HG02970 (cell line): Measurements from ENCODE around the gene CPNE7.
A peak's percentile ranks its signal among the peaks of the same experiment; 100 is the strongest.

Experiments used
- ATAC-seq: cut with Tn5 transposase; IDR thresholded peaks from one replicate; pipeline ENCODE4 v1.9.1; 2021; ENCODE audit warnings: mild to moderate bottlenecking, moderate library complexity, moderate number of reproducible peaks; ENCODE audit not compliant: unreplicated experiment, low FRiP score

Gene CPNE7

DNA sequence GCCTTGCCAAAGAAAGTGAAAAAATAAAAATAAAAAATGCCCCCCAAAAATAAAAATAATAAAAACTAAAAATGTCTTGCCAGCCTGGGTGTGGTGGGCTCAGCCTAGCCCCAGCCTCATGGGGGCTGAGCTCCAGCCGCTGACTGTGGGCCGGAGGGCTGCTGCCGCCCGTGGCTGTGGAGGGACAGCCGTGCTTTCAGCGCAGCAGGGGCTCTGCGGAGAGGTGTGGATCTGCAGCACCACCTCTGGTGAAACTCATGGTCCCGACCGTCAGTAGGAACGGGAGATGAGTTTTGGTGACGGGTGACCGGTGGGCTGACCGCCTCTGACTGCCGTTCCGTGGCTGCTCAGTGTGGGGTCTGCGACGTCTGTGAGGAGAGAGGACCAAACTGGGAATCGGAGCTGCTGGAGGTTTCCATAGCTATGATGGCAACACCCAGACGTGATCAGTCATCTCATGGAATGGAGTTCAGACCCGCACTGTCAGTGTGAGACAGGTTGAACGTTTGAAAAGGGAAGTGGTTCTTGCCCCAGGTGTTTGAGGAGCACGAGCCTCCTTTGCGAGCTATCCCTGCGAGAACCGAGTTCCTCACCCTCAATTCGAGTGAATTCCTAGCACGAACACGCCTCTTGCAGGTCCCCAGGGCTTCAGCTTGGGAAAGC lies 27.1 kb upstream of the CPNE7 start:
- no peak for ATAC-seq

DNA sequence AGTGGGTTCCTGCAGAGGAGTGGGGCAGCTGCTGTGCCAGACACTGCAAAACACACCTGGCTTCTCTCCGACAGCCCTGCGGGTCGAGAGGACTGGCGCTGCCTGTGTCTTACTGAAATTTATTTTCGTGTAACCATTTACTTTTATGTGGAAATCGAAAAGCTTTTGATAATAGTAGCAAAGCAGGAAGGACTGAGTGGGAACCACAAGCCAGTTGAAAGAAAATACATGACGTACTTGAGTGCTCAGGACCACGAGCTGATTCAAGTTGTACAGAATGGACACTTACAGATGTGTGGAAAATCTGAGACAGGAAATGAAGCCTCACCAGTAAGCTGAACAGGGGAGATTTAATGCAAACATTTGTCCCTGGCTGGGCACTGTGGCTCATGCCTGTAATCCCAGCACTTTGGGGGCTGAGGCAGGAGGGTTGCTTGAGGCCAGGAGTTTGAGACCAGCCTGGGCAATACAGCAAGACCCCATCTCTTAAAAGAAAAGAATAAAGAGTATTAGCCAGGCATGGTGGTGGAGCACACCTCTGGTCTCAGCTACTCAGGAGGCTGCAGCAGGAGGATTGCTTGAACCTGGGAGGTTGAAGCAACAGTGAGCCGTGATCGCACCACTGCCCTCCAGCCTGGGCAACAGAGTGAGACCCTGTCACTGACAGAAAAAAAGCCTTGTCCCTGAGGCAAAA lies 26.4 kb upstream of the CPNE7 start:
- no peak for ATAC-seq

DNA sequence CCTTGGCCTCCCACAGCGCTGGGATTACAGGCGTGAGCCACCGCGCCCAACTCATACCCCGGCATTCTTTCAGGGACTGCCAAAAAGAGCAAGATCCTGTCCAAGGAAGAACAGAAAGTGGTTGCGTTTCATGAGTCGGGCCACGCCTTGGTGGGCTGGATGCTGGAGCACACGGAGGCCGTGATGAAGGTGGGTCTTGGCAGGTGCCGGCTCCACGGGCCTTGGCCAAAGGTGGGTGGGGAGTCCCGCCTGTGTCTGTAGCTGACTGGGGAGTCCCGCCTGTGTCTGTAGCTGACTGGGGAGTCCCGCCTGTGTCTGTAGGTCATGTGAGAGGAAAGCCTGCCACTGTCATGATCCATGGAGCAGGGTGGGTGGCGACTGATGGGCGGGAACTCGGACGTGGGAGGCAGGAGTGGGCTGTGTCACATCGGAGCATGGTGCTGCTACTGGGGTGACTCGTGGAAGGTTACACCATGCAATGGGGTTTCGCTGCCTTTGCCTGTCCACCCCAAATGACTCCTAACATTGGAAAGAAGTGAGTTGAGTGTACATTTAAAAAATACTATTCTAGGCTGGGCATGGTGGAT lies 25.0 kb upstream of the CPNE7 start:
- no peak for ATAC-seq

DNA sequence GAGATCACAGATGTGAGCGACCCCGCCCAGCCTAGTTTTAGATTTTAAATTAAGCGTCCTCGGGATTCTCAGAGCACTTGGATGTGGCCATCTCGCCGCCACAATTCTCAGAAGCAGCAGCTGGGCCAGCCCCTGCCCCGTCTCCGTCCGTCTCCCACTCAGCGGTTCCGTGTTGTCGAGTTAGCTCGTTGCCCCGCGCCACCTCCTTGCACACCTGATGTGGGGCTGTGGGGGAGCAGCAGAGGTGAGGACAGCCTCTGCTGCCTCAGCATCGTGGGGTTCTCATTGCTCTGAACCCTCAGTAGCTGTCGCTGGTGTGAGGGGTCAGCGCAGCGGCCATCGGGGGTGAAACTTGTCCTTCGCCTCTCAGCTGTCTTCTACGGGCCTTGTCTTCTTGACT lies 23.2 kb upstream of the CPNE7 start:
- ATAC-seq: no peak

DNA sequence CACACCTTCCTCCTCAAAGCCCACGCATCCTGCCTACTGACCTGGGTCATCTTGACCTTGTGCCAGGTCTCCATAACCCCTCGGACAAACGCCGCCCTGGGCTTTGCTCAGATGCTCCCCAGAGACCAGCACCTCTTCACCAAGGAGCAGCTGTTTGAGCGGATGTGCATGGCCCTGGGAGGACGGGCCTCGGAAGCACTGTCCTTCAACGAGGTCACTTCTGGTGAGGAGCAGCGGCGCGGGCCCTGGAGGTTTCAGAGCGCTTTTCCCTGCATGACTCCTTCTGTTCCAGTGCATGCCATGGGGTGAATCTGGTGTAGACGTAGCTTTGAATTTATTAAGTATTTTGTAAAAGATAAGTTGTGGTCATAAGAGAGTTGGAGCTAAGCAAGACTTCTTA lies 22.6 kb upstream of the CPNE7 start:
- no peak for ATAC-seq

DNA sequence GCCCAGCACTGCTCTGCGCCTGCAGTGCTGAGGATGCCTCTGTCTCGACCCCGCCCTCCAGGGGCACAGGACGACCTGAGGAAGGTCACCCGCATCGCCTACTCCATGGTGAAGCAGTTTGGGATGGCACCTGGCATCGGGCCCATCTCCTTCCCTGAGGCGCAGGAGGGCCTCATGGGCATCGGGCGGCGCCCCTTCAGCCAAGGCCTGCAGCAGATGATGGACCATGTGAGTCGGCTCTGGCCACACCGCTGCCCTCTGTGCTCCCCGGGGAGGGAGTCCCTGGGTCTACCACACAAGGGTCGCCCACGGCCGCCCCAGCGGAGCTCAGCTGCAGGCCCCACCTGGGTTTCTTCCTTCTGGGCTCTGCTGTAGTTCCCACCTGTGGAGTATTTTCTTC lies 21.8 kb upstream of the CPNE7 start:
- ATAC-seq: no peak

DNA sequence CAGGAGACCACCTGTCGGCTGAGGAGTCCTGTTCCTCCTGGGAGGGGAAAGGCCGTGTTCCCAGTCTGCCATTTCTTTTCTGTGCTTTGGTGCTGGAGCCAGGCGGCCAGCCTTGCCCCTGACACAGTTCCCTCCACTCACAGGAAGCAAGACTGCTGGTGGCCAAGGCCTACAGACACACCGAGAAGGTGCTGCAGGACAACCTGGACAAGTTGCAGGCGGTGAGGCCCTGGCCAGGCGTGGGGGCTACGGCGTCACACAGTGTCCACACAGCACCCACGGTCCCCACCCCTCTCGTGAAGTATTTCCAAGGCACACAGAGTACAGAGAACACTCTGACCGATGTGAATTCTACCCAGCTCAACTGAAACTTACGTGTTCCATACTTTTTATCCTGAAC lies 21.2 kb upstream of the CPNE7 start:
- ATAC-seq: no peak

DNA sequence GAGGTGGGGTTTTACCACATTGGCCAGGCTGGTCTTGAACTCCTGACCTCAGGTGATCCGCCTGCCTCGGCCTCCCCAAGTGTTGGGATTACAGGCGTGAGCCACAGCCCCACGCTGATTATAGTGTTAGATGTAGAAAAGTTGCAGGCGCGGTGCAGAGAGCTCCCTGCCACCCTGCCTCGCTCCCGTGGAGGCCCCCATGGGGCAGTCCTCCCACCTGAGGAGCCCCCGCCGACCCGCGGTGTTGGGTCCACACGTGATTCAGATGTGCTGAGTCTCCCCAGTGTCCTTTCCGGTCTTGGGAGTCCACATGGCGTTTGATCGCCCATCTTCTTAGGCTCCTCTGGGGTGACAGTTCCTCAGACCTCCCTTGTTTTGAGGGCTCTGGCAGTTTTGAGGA lies 20.3 kb upstream of the CPNE7 start:
- no peak for ATAC-seq

DNA sequence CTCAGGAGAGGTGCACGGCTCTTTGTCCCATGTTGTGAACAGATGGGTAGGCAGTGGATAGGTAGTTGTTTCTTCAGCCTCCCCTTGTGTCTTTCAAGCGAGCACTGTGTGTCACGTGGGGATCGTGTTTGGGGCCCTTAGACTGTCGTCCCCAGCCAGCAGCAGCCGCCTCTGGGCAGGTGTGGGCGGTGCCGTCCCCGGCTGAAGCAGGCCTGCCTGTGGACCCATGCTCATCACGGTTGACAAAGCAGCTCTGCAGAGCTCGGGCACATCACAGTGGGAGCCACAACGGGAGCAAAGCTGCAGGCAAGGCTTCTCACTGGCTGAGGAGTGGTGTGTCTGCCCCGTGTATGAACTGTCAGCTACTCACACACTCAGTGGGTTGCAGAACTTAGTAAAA lies 19.8 kb upstream of the CPNE7 start:
- ATAC-seq: no peak

DNA sequence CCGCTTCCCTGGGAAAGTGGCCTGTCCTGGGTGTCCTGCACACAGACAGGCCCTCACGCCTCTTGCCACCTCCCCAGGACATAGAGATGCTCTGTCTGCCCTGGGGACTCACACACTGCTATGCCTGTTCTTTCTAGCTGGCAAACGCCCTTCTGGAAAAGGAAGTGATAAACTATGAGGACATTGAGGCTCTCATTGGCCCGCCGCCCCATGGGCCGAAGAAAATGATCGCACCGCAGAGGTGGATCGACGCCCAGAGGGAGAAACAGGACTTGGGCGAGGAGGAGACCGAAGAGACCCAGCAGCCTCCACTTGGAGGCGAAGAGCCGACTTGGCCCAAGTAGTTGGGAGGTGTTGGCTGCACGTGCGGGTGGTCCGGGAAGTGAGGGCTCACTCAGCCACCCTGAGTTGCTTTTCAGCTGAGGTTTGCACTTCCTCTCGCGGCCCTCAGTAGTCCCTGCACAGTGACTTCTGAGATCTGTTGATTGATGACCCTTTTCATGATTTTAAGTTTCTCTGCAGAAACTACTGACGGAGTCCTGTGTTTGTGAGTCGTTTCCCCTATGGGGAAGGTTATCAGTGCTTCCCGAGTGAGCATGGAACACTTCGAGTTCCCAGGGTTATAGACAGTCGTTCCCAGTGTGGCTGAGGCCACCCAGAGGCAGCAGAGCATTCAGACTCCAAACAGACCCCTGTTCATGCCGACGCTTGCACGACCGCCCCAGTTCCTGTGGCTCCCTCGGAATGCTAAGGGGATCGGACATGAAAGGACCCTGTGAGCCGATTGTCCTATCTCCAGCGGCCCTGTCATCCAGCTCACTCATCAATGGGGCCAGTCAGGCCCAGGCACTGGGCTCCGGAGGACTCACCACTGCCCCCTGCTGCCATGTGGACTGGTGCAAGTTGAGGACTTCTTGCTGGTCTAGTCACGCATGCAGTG lies 18.5 kb upstream of the CPNE7 start:
- ATAC-seq: no peak

DNA sequence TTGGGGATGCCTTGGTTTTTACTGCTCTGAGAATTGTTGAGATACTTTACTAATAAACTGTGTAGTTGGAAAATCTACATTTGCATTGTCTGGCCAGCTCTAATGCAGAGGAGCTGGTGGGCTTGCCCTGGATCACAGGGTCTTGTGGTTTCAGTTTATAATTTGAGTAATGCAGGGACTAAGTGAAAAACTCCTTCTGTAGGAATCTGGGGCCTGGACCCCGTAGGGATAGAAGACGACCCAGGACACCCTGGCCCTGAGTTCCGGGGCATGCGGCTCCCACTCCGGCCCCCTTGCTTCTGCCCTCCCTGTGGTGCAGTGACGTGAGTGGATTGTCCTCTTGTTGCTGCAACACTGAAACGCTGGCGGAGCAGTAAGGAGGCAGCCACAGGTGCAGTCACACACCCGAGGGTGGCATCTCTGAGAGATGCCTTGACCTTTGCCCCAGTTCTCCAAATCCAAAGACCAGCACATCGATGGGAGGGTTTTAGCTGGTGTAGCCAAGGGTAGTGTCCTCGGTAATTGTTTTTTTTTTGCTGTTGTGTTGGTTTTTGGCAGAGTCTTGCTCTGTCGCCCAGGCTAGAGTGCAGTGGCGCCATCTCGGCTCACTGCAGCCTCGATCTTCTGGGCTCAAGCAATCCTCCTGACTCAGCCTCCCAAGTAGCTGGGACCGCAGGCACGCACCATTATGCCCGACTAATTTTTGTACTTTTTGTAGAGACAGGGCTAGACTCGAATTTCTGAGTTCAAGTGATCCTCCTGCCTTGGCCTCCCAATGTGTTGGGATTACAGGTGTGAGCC lies 17.7 kb upstream of the CPNE7 start:
- ATAC-seq: no peak

DNA sequence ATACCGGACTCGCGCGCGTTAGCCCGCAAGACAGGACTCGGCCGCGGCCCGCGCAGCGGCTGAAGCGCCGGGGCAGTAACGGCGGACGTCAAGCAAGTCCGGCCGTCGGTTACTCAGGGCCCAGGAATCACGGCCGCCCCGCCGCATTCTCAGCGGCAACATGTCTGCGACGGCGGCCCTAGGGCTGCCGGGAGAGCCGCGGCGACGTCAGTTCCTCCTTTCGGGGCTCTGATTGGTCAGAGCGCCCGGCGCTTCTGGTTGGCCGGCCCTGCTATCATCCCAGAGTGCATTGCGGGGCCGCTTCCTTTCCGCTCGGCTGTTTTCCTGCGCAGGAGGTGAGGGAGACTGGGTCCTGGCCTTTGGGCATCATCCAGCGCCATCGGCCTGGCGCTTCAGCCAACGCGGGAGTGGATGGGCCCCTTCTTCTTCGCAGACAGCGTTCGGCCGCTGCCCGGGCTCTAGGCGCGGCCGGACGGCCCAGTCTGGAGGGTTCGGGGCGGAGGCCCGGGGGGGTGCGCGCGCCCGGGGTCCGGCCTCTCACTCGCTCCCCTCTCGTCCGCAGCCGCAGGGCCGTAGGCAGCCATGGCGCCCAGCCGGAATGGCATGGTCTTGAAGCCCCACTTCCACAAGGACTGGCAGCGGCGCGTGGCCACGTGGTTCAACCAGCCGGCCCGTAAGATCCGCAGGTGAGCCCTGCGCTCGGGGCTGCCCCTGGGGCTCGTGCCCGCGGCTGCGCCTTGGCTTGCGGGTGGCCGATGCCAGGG lies 15.0 kb upstream of the CPNE7 start, which contains the start of gene RPL13:
RPL13 (plus strand) TSS at position 305 of the 764 bp plus-strand sequence; CDS start at position 583, 278 bp downstream.
- peak; percentile 75 for ATAC-seq

DNA sequence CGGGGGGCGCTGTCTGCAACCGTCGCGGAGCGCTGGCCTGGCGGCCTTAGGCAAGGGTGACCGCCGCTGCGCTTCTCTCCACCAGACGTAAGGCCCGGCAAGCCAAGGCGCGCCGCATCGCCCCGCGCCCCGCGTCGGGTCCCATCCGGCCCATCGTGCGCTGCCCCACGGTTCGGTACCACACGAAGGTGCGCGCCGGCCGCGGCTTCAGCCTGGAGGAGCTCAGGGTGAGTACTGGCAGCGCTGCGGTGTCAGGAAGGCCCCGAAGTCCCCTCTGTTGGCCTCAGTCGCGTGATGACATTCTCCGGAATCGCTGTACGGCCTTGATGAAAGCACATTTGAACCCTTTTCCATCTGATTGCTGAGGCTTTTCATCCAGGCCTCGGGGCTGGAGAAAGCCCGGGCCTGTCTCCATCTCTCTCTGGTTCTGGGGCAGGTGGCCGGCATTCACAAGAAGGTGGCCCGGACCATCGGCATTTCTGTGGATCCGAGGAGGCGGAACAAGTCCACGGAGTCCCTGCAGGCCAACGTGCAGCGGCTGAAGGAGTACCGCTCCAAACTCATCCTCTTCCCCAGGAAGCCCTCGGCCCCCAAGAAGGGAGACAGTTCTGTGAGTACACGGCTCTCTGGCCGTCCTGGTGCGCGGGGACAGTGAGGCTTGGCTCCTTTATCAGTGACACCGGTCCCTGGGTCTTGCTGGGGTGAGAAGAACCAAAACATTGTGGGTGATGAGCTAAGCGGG lies 14.2 kb upstream of the CPNE7 start:
- ATAC-seq: no peak

DNA sequence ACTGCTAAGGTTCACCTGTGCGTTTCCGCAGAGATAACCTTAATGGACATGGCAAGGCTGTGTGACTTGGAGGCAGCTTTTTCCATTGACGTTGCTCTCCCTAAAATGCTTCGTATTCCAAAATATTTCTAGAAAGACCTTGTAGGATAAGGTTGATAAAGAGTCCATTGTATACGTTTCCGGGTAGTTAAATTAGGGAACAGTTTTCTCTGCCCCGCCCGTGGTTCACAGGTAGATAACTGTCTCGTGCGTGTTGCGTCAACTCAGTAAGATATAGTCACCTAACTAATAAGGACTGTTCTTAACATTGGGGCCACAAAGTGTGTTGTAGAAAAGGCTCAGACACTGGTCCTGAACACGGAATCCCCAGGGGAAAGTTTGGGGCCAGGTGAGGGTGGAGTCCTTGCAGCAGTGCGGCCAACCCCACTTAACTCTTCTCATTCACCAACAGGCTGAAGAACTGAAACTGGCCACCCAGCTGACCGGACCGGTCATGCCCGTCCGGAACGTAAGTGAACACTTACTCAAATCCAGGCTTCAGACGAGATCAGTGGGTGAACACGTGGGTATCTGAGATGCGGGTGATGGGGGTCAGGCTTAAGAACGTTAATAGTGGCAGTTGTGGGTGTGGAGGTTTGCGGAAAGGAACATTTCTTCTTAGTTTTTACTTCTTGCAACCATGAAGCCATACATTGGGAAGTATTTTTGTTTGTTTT lies 13.5 kb upstream of the CPNE7 start:
- no peak for ATAC-seq

DNA sequence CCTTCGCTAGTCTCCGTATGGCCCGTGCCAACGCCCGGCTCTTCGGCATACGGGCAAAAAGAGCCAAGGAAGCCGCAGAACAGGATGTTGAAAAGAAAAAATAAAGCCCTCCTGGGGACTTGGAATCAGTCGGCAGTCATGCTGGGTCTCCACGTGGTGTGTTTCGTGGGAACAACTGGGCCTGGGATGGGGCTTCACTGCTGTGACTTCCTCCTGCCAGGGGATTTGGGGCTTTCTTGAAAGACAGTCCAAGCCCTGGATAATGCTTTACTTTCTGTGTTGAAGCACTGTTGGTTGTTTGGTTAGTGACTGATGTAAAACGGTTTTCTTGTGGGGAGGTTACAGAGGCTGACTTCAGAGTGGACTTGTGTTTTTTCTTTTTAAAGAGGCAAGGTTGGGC lies 12.6 kb upstream of the CPNE7 start:
- ATAC-seq: no peak

DNA sequence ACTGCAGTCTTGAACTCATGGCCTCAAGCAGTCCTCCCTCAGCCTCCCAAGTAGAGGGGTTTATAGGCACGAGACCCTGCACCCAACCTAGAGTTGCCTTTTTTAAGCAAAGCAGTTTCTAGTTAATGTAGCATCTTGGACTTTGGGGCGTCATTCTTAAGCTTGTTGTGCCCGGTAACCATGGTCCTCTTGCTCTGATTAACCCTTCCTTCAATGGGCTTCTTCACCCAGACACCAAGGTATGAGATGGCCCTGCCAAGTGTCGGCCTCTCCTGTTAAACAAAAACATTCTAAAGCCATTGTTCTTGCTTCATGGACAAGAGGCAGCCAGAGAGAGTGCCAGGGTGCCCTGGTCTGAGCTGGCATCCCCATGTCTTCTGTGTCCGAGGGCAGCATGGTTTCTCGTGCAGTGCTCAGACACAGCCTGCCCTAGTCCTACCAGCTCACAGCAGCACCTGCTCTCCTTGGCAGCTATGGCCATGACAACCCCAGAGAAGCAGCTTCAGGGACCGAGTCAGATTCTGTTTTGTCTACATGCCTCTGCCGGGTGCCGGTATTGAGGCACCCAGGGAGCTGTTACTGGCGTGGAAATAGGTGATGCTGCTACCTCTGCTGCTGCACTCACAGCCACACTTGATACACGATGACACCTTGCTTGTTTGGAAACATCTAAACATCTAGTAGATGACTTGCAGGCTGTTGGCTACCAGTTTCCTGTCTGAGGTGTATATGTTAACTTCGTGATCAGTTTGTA lies 11.7 kb upstream of the CPNE7 start:
- no peak for ATAC-seq
